Measurements from ENCODE around the gene PLEKHA7.

GRCh38 chr11:16825101-16825500 is 189.1 kb downstream of the PLEKHA7 start:
- TF ChIP-seq, protein P1, sequence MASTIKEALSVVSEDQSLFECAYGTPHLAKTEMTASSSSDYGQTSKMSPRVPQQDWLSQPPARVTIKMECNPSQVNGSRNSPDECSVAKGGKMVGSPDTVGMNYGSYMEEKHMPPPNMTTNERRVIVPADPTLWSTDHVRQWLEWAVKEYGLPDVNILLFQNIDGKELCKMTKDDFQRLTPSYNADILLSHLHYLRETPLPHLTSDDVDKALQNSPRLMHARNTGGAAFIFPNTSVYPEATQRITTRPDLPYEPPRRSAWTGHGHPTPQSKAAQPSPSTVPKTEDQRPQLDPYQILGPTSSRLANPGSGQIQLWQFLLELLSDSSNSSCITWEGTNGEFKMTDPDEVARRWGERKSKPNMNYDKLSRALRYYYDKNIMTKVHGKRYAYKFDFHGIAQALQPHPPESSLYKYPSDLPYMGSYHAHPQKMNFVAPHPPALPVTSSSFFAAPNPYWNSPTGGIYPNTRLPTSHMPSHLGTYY (CRISPR knock-in tag; IDR thresholded peaks at IDR 0.05), result no peak
- TF ChIP-seq NFE2L1 (CRISPR knock-in tag; IDR thresholded peaks at IDR 0.05) (no peak), ZNF317 (CRISPR knock-in tag; IDR thresholded peaks at IDR 0.05; ENCODE audit: borderline replicate concordance, low read depth) (no peak), JUN (CRISPR knock-in tag; IDR thresholded peaks at IDR 0.05) (no peak), CTCF (IDR thresholded peaks at IDR 0.05) (no peak), MYBL2 (CRISPR knock-in tag; IDR thresholded peaks at IDR 0.05) (no peak), IRF1 (CRISPR knock-in tag; IDR thresholded peaks at IDR 0.05) (no peak), SMAD4 (CRISPR knock-in tag; IDR thresholded peaks at IDR 0.05) (no peak), CBFB (CRISPR knock-in tag; IDR thresholded peaks at IDR 0.05; ENCODE audit: low read depth) (no peak), NR1H2 (CRISPR knock-in tag; IDR thresholded peaks at IDR 0.05) (no peak)
- TF ChIP-seq, protein P2, sequence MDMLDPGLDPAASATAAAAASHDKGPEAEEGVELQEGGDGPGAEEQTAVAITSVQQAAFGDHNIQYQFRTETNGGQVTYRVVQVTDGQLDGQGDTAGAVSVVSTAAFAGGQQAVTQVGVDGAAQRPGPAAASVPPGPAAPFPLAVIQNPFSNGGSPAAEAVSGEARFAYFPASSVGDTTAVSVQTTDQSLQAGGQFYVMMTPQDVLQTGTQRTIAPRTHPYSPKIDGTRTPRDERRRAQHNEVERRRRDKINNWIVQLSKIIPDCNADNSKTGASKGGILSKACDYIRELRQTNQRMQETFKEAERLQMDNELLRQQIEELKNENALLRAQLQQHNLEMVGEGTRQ (CRISPR knock-in tag; IDR thresholded peaks at IDR 0.05), result no peak
- TF ChIP-seq, protein P3, sequence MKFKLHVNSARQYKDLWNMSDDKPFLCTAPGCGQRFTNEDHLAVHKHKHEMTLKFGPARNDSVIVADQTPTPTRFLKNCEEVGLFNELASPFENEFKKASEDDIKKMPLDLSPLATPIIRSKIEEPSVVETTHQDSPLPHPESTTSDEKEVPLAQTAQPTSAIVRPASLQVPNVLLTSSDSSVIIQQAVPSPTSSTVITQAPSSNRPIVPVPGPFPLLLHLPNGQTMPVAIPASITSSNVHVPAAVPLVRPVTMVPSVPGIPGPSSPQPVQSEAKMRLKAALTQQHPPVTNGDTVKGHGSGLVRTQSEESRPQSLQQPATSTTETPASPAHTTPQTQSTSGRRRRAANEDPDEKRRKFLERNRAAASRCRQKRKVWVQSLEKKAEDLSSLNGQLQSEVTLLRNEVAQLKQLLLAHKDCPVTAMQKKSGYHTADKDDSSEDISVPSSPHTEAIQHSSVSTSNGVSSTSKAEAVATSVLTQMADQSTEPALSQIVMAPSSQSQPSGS (CRISPR knock-in tag; IDR thresholded peaks at IDR 0.05; ENCODE audit: borderline replicate concordance, low read depth), result no peak

Measured in WTC11 (cell line).